B cell (primary cell): Measurements from ENCODE around the gene MED20. TPM values are rescaled to one million over a fixed set of nuclear protein-coding genes. Genes with fewer than 3 reads are reported as not detected.

Experiments used
- ATAC-seq: fragments of 200-7000 bp; cut with Tn5 transposase; one replicate; pipeline ENCODE4 v1.10.0; 2021; ENCODE audit warnings: low read depth, mild to moderate bottlenecking, moderate number of reproducible peaks, moderate library complexity
- CTCF ChIA-PET: fragments of 350-600 bp; sonication (Branson Sonifier 250); formaldehyde crosslinking; loops from one replicate; lab custom pipeline; 2021; ENCODE audit warnings: antibody characterized with exemption, inconsistent platforms; lab: Charles Lee
- POLR2A ChIA-PET: fragments of 350-600 bp; sonication (Branson Sonifier 250); formaldehyde crosslinking; loops from one replicate; lab custom pipeline; 2021; ENCODE audit warnings: antibody characterized with exemption; lab: Charles Lee
- DNase-seq: peaks from one replicate; pipeline ENCODE4 v3.0.0; 2013
- H2AFZ ChIP-seq: 2 replicates; pipeline ENCODE4 v1.6.1; 2012; ENCODE audit warnings: mild to moderate bottlenecking, low read depth, low read length; ENCODE audit not compliant: insufficient read depth, poor library complexity, severe bottlenecking
- H3K27ac ChIP-seq, 2 donors: 1 replicate in 1 of 2; 2 replicates in 1 of 2; pipeline ENCODE4 v1.5.1; 2012 to 2013; ENCODE audit warnings: low read length in 2 of 2, mild to moderate bottlenecking in 2 of 2, moderate library complexity in 1 of 2
- H3K27me3 ChIP-seq, 4 experiments: fragments of 200-600 bp in 1 of 4; sonication (generic) in 1 of 4; replicated peaks in 1 of 4; 1 replicate in 2 of 4; 2 replicates in 2 of 4; pipeline versions ENCODE4 v1.6.1 to v1.7.0; 2013 to 2016; ENCODE audit warnings: low read length in 3 of 4, mild to moderate bottlenecking in 2 of 4, mixed read lengths in 1 of 4, moderate library complexity in 1 of 4; ENCODE audit not compliant: insufficient read depth in 4 of 4, control insufficient read depth in 3 of 4; ENCODE audit errors: control extremely low read depth in 1 of 4
- H3K36me3 ChIP-seq, 2 experiments: replicated peaks in 1 of 2; 1 replicate in 1 of 2; 2 replicates in 1 of 2; pipeline versions ENCODE4 v1.6.1 to v1.7.1; 2013; ENCODE audit warnings: low read length in 1 of 2; ENCODE audit not compliant: insufficient read depth in 2 of 2, control insufficient read depth in 1 of 2; ENCODE audit errors: control extremely low read depth in 1 of 2, extremely low read depth in 1 of 2
- H3K4me1 ChIP-seq, 2 donors: fragments of 200-600 bp in 1 of 2; sonication (generic) in 1 of 2; 1 replicate in 1 of 2; 2 replicates in 1 of 2; pipeline versions ENCODE4 v1.5.1 to v1.6.1; 2013 to 2017; ENCODE audit warnings: low read length in 2 of 2; ENCODE audit not compliant: control insufficient read depth in 2 of 2, insufficient read depth in 2 of 2
- H3K4me2 ChIP-seq: replicated peaks from 2 replicates; pipeline ENCODE3; 2012; ENCODE audit warnings: mild to moderate bottlenecking, low read depth, low read length; ENCODE audit not compliant: poor library complexity, severe bottlenecking
- H3K4me3 ChIP-seq, 5 experiments: fragments of 200-600 bp in 1 of 5; sonication (generic) in 1 of 5; 1 replicate in 3 of 5; 2 replicates in 2 of 5; pipeline versions ENCODE4 v1.5.1 to v1.7.0; 2011 to 2016; ENCODE audit warnings: low read length in 4 of 5, mild to moderate bottlenecking in 4 of 5, low read depth in 2 of 5, control low read depth in 1 of 5, moderate library complexity in 1 of 5; ENCODE audit not compliant: insufficient read depth in 1 of 5; ENCODE audit errors: control extremely low read depth in 1 of 5, extremely low read depth in 1 of 5
- H3K79me2 ChIP-seq: fragments of 200-600 bp; sonication (generic); one replicate; pipeline ENCODE4 v1.6.0; 2016; ENCODE audit warnings: low read length; ENCODE audit not compliant: control insufficient read depth, insufficient read depth
- H3K9ac ChIP-seq: fragments of 200-600 bp; sonication (generic); 2 replicates; pipeline ENCODE4 v1.6.1; 2017; ENCODE audit warnings: mild to moderate bottlenecking, low read length, moderate library complexity
- H3K9me3 ChIP-seq, 3 donors: one replicate each; pipeline versions ENCODE4 v1.6.1 to v1.7.1; 2013; ENCODE audit warnings: low read length in 2 of 3; ENCODE audit not compliant: control insufficient read depth in 2 of 3, insufficient read depth in 1 of 3; ENCODE audit errors: control extremely low read depth in 1 of 3
- H4K20me1 ChIP-seq: 2 replicates; pipeline ENCODE4 v1.6.0; 2012; ENCODE audit warnings: mild to moderate bottlenecking, low read length; ENCODE audit not compliant: insufficient read depth, control insufficient read depth, poor library complexity, severe bottlenecking
- H3K27ac Mint-ChIP-seq: one replicate; pipeline ENCODE4 v1.8.0; 2021; ENCODE audit warnings: mixed read lengths
- H3K27me3 Mint-ChIP-seq: one replicate; pipeline ENCODE4 v1.8.0; 2021; ENCODE audit warnings: mixed read lengths
- H3K4me1 Mint-ChIP-seq: one replicate; pipeline ENCODE4 v1.8.0; 2021; ENCODE audit warnings: mixed read lengths
- H3K4me3 Mint-ChIP-seq: one replicate; pipeline ENCODE4 v1.8.0; 2021; ENCODE audit warnings: mixed read lengths
- H3K9me3 Mint-ChIP-seq: one replicate; pipeline ENCODE4 v1.8.0; 2022; ENCODE audit warnings: mixed read lengths; ENCODE audit not compliant: insufficient read depth
- EZH2 ChIP-seq: IDR thresholded peaks from 2 replicates; pipeline ENCODE4 v1.6.1; 2012; ENCODE audit warnings: borderline replicate concordance, low read depth, mild to moderate bottlenecking, moderate library complexity, low read length; ENCODE audit not compliant: insufficient read depth, poor library complexity, severe bottlenecking
- WGBS: methylation state at CpG from one replicate; pipeline ENCODE4 v1.1.5; 2013; ENCODE audit warnings: missing lambda C conversion rate; ENCODE audit not compliant: insufficient coverage; 5-methylcytosine and 5-hydroxymethylcytosine counted together
- intact Hi-C: fragments of 100-400 bp; cut with micrococcal nuclease; formaldehyde crosslinking; loops from one replicate; pipeline ENCODE4 v1.10.0; 2022
- polyA plus RNA-seq: library from polyadenylated mRNA; depleted of rRNA; stranded (reverse); fragments of >200 nt; gene quantifications from 2 replicates; pipeline ENCODE4 v1.2.3, GENCODE V29; 2012
- total RNA-seq, 2 donors: library from RNA; stranded (reverse); fragments of 120-200 nt in 1 of 2; gene quantifications; 1 replicate in 1 of 2; 2 replicates in 1 of 2; pipeline versions ENCODE4 v1.2.3 to v1.2.4, GENCODE V29; 2013 to 2022
- TF ChIP-seq, protein P1 (sequence below): fragments of 200-600 bp; IDR thresholded peaks from one replicate; pipeline ENCODE4 v1.8.0; 2022; ENCODE audit warnings: antibody characterized with exemption, mild to moderate bottlenecking

MED20 gene
- total and polyA plus RNA-seq, 2 donors (not counting 1 experiment from before 2014, with no cell fraction given): 4.6 to 18.2 TPM

DNA sequence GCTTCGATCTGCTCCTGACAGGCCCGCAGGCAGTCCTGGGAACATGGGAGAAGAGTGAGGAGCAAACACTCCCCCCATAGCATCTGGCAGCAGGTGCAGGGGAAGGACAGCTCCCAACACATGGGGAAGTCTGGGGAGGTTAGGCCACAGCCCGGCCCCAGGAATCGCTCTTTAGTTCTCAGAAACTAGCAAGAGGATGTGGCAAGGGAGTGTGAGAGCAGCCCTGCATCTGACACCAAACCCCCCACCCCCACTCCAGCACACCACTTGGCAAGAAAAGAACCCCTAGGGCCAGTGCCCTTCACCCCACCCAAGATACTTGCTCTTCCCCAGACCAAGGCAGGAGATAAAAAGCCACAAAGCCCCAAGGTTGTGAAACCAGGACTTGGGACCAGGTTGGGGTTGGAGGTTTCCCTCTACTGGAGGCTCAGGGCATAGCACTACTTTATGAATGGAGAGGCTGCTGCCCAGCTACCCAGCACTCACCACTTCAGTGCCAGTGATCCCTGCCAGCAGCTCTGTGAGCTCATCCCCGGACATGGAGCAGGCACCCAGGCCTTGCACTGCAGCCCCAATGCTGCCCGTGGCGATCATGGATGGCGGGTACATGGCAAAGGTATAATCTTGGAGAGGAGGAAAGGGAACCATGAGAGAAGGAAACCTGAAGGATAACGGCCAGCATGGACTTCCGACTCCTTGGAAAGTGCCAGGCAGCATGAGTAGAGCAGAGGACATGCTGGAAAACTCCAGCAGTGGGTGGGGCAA is 15.3 kb upstream of the MED20 start:
- Mint-ChIP-seq H3K27ac (peak overlapping the region; percentile 87), H3K4me1 (peaks cover 65% of the 10 kb centered on the region), H3K27me3 (no peaks in the 10 kb centered on the region), H3K4me3 (peak overlapping the region; percentile 56), H3K9me3 (no peaks in the 10 kb centered on the region)
- Histone ChIP-seq H3K9ac (no peak overlapping the region), H2AFZ (no peak overlapping the region), H3K27me3 (no peaks in the 10 kb centered on the region), H3K4me1 (peaks cover 64 to 71% of the 10 kb centered on the region in 2 donors), H3K4me2 (peak overlapping the region; percentile 40), H3K27ac (peak overlapping the region; percentile 10 to 59), H4K20me1 (peaks cover 86% of the 10 kb centered on the region), H3K9me3 (no peaks in the 10 kb centered on the region), H3K79me2 (peaks cover 67% of the 10 kb centered on the region), H3K4me3 (no peak overlapping the region), H3K36me3 (peaks cover 3 to 51% of the 10 kb centered on the region in 2 experiments)
- intact Hi-C loops: loop anchor here (1.0 kb wide), 3 partner anchors 41 to 108 kb away; partner anchors contain the start of gene USP49
- ChIA-PET CTCF (interaction anchor here (0.6 to 12.5 kb wide), 15 partner anchors 8 to 149 kb away, joined by 3 to 263 read pairs (median 4); partner anchors contain the start of genes BYSL, MED20, TAF8 and TOMM6), POLR2A (interaction anchor here (0.6 to 1.1 kb wide), 6 partner anchors 13 to 112 kb away, joined by 3 to 8 read pairs (median 3); no protein-coding TSS in a partner anchor)
- TF ChIP-seq, protein P1, sequence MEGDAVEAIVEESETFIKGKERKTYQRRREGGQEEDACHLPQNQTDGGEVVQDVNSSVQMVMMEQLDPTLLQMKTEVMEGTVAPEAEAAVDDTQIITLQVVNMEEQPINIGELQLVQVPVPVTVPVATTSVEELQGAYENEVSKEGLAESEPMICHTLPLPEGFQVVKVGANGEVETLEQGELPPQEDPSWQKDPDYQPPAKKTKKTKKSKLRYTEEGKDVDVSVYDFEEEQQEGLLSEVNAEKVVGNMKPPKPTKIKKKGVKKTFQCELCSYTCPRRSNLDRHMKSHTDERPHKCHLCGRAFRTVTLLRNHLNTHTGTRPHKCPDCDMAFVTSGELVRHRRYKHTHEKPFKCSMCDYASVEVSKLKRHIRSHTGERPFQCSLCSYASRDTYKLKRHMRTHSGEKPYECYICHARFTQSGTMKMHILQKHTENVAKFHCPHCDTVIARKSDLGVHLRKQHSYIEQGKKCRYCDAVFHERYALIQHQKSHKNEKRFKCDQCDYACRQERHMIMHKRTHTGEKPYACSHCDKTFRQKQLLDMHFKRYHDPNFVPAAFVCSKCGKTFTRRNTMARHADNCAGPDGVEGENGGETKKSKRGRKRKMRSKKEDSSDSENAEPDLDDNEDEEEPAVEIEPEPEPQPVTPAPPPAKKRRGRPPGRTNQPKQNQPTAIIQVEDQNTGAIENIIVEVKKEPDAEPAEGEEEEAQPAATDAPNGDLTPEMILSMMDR: peak; percentile 83
- no peak for TF ChIP-seq EZH2
- DNase-seq: peak; percentile 78
- ATAC-seq: peak; percentile 74
- WGBS: 35% methylated on average over 7 of the region's 10 CpGs
